Endothelial cell of umbilical vein (primary cell): Measurements from ENCODE around the gene GPR78.

Source experiments
- EZH2 ChIP-seq: IDR thresholded peaks from 2 replicates; pipeline ENCODE4 v1.6.1; 2012; ENCODE audit warnings: borderline replicate concordance, low read depth, mild to moderate bottlenecking, moderate library complexity, low read length, inconsistent platforms; ENCODE audit not compliant: severe bottlenecking
- POLR2A ChIP-seq: IDR thresholded peaks from 2 replicates; pipeline ENCODE4 v1.6.1; 2012; ENCODE audit warnings: low read depth, mild to moderate bottlenecking, control low read depth, low read length
- TF ChIP-seq, protein P1 (sequence below), 2 donors: IDR thresholded peaks; 1 replicate in 1 of 2; 2 replicates in 1 of 2; pipeline ENCODE4 v1.5.1; 2011; ENCODE audit warnings: low read length in 2 of 2, mild to moderate bottlenecking in 2 of 2, moderate library complexity in 2 of 2, control low read depth in 1 of 2, inconsistent platforms in 1 of 2, low read depth in 1 of 2; ENCODE audit not compliant: insufficient read depth in 1 of 2; ENCODE audit errors: extremely low read depth in 1 of 2

GRCh38 chr4:8586246-8586645, 6.1 kb downstream of the GPR78 start:
- TF ChIP-seq, protein P1, sequence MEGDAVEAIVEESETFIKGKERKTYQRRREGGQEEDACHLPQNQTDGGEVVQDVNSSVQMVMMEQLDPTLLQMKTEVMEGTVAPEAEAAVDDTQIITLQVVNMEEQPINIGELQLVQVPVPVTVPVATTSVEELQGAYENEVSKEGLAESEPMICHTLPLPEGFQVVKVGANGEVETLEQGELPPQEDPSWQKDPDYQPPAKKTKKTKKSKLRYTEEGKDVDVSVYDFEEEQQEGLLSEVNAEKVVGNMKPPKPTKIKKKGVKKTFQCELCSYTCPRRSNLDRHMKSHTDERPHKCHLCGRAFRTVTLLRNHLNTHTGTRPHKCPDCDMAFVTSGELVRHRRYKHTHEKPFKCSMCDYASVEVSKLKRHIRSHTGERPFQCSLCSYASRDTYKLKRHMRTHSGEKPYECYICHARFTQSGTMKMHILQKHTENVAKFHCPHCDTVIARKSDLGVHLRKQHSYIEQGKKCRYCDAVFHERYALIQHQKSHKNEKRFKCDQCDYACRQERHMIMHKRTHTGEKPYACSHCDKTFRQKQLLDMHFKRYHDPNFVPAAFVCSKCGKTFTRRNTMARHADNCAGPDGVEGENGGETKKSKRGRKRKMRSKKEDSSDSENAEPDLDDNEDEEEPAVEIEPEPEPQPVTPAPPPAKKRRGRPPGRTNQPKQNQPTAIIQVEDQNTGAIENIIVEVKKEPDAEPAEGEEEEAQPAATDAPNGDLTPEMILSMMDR (IDR thresholded peaks at IDR 0.05; ENCODE audit: extremely low read depth in 1 of 2, insufficient read depth in 1 of 2, low read depth in 1 of 2, low read length in 2 of 2), result no peak
- TF ChIP-seq POLR2A, result no peak
- TF ChIP-seq EZH2, result no peak
